GM18867 (cell line): ENCODE results near the gene DNAJC27.
"Not testable (repeated sequence)": the region's sequence is repeated elsewhere in the genome, so short reads cannot be mapped to it uniquely, and the experiment has no call there.

Source experiments
- ATAC-seq: cut with Tn5 transposase; IDR thresholded peaks from one replicate; pipeline ENCODE4 v1.9.1; 2021; ENCODE audit warnings: mild to moderate bottlenecking, moderate library complexity; ENCODE audit not compliant: unreplicated experiment

The DNAJC27 gene

GRCh38 chr2:24971536-24972314 lies at the start of gene DNAJC27:
Gene DNAJC27 (minus strand): TSS chr2:24971955. CDS start chr2:24971904, 51 bp downstream.
- peak; percentile 92 for ATAC-seq

GRCh38 chr2:25018681-25019080 lies 46.9 kb upstream of the DNAJC27 start:
- no peak for ATAC-seq

GRCh38 chr2:25014631-25015030 lies 42.9 kb upstream of the DNAJC27 start:
- ATAC-seq = no peak

- not testable (repeated sequence) for ATAC-seq
Measured at GRCh38 chr2:25011342-25011741, 39.6 kb upstream of the DNAJC27 start.

GRCh38 chr2:25009954-25010353 lies 38.2 kb upstream of the DNAJC27 start:
- ATAC-seq = no peak

GRCh38 chr2:25002066-25002465 lies 30.3 kb upstream of the DNAJC27 start:
- no peak for ATAC-seq

GRCh38 chr2:25001325-25001637 lies 29.5 kb upstream of the DNAJC27 start:
- ATAC-seq = no peak

GRCh38 chr2:25000503-25001324 lies 29.0 kb upstream of the DNAJC27 start:
- no peak for ATAC-seq

- ATAC-seq = no peak
Measured at GRCh38 chr2:25000036-25000435, 28.3 kb upstream of the DNAJC27 start.

- not testable (repeated sequence) for ATAC-seq
Measured at GRCh38 chr2:24999097-24999496, 27.3 kb upstream of the DNAJC27 start.

GRCh38 chr2:24994146-24994724 lies 22.5 kb upstream of the DNAJC27 start:
- ATAC-seq = no peak

- no peak for ATAC-seq
Measured at GRCh38 chr2:24993406-24994145, 21.8 kb upstream of the DNAJC27 start.

GRCh38 chr2:24986372-24986771 lies 14.6 kb upstream of the DNAJC27 start:
- ATAC-seq = no peak

- ATAC-seq = no peak
Measured at GRCh38 chr2:24985511-24985910, 13.8 kb upstream of the DNAJC27 start.

- no peak for ATAC-seq
Measured at GRCh38 chr2:24984912-24985311, 13.2 kb upstream of the DNAJC27 start.

GRCh38 chr2:24981411-24982136 lies 9.8 kb upstream of the DNAJC27 start:
- no peak for ATAC-seq

GRCh38 chr2:24978661-24979060 lies 6.9 kb upstream of the DNAJC27 start:
- ATAC-seq = no peak

GRCh38 chr2:24977631-24978030 lies 5.9 kb upstream of the DNAJC27 start:
- ATAC-seq = no peak

GRCh38 chr2:24973812-24974211 lies 2.1 kb upstream of the DNAJC27 start:
- ATAC-seq = no peak

GRCh38 chr2:24972315-24972961 lies 683 bp upstream of the DNAJC27 start:
- ATAC-seq = no peak
